Measurements from ENCODE around the gene STN1.

The STN1 gene

GRCh38 chr10:103942866-103943265 is 24.9 kb upstream of the STN1 start:
- Histone ChIP-seq H3K9me3 (ENCODE audit: control insufficient read depth, insufficient read depth, low read depth, low read length) (no peaks in the 10 kb centered on the region), H3K27ac (ENCODE audit: low read depth, low read length) (no peak overlapping the region), H3K4me3 (ENCODE audit: low read depth, low read length) (no peak overlapping the region), H3K9ac (ENCODE audit: low read length) (no peak overlapping the region), H3K4me1 (ENCODE audit: control insufficient read depth, insufficient read depth, low read length) (no peaks in the 10 kb centered on the region), H3K36me3 (ENCODE audit: control insufficient read depth, insufficient read depth, low read length) (no peaks in the 10 kb centered on the region), H3K27me3 (ENCODE audit: control insufficient read depth, insufficient read depth, low read length) (no peaks in the 10 kb centered on the region)

GRCh38 chr10:103941801-103942200 is 23.8 kb upstream of the STN1 start:
- Histone ChIP-seq H3K9ac (ENCODE audit: low read length) (no peak overlapping the region), H3K27me3 (ENCODE audit: control insufficient read depth, insufficient read depth, low read length) (no peaks in the 10 kb centered on the region)

GRCh38 chr10:103939522-103939921 is 21.5 kb upstream of the STN1 start:
- no peak overlapping the region for H3K27ac ChIP-seq (ENCODE audit: low read depth, low read length)
- H3K4me3 ChIP-seq (ENCODE audit: low read depth, low read length) = no peak overlapping the region
- no peaks in the 10 kb centered on the region for H3K9me3 ChIP-seq (ENCODE audit: control insufficient read depth, insufficient read depth, low read depth, low read length)
- no peaks in the 10 kb centered on the region for H3K27me3 ChIP-seq (ENCODE audit: control insufficient read depth, insufficient read depth, low read length)
- no peaks in the 10 kb centered on the region for H3K36me3 ChIP-seq (ENCODE audit: control insufficient read depth, insufficient read depth, low read length)
- H3K9ac ChIP-seq (ENCODE audit: low read length) = no peak overlapping the region
- H3K4me1 ChIP-seq (ENCODE audit: control insufficient read depth, insufficient read depth, low read length) = no peaks in the 10 kb centered on the region

More at GRCh38 chr10:103941801-103942200, 23.8 kb upstream of the STN1 start:
- no peaks in the 10 kb centered on the region for H3K36me3 ChIP-seq (ENCODE audit: control insufficient read depth, insufficient read depth, low read length)
- H3K4me3 ChIP-seq (ENCODE audit: low read depth, low read length) = no peak overlapping the region
- no peak overlapping the region for H3K27ac ChIP-seq (ENCODE audit: low read depth, low read length)
- H3K9me3 ChIP-seq (ENCODE audit: control insufficient read depth, insufficient read depth, low read depth, low read length) = no peaks in the 10 kb centered on the region
- H3K4me1 ChIP-seq (ENCODE audit: control insufficient read depth, insufficient read depth, low read length) = no peaks in the 10 kb centered on the region

DNA sequence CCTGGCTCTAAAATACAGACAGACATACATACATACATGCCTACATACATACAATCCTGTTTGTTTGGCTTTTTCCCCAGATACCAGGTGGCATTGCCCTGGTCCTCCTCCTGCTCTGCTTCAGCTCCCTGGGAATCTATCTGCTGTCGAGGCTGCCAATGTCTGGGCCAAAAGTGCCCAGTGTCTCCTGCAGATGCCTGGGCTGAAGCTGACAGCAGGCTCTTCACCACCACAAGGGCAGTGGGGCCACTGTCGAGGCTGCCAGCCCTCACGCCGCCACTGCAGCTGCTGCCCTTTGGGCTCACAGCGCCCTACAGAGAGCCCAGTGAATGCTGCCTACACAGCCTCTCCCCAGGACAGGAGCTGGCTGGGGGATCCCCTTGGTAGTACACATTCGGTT is 18.0 kb upstream of the STN1 start:
- Histone ChIP-seq H3K27me3 (ENCODE audit: control insufficient read depth, insufficient read depth, low read length) (no peaks in the 10 kb centered on the region), H3K36me3 (ENCODE audit: control insufficient read depth, insufficient read depth, low read length) (no peaks in the 10 kb centered on the region), H3K4me1 (ENCODE audit: control insufficient read depth, insufficient read depth, low read length) (no peaks in the 10 kb centered on the region), H3K9me3 (ENCODE audit: control insufficient read depth, insufficient read depth, low read depth, low read length) (no peaks in the 10 kb centered on the region), H3K27ac (ENCODE audit: low read depth, low read length) (no peak overlapping the region), H3K9ac (ENCODE audit: low read length) (no peak overlapping the region), H3K4me3 (ENCODE audit: low read depth, low read length) (no peak overlapping the region)

- Histone ChIP-seq H3K4me3 (ENCODE audit: low read depth, low read length) (no peak overlapping the region), H3K9me3 (ENCODE audit: control insufficient read depth, insufficient read depth, low read depth, low read length) (no peaks in the 10 kb centered on the region), H3K9ac (ENCODE audit: low read length) (no peak overlapping the region), H3K4me1 (ENCODE audit: control insufficient read depth, insufficient read depth, low read length) (peaks cover 5% of the 10 kb centered on the region), H3K27ac (ENCODE audit: low read depth, low read length) (no peak overlapping the region), H3K36me3 (ENCODE audit: control insufficient read depth, insufficient read depth, low read length) (no peaks in the 10 kb centered on the region), H3K27me3 (ENCODE audit: control insufficient read depth, insufficient read depth, low read length) (no peaks in the 10 kb centered on the region)
Observed at GRCh38 chr10:103934308-103934707, 16.3 kb upstream of the STN1 start.

GRCh38 chr10:103933557-103934121 is 15.7 kb upstream of the STN1 start:
- H3K9me3 ChIP-seq (ENCODE audit: control insufficient read depth, insufficient read depth, low read depth, low read length) = no peaks in the 10 kb centered on the region
- H3K4me1 ChIP-seq (ENCODE audit: control insufficient read depth, insufficient read depth, low read length) = peaks cover 12% of the 10 kb centered on the region
- H3K27ac ChIP-seq (ENCODE audit: low read depth, low read length) = no peak overlapping the region
- H3K27me3 ChIP-seq (ENCODE audit: control insufficient read depth, insufficient read depth, low read length) = no peaks in the 10 kb centered on the region
- H3K9ac ChIP-seq (ENCODE audit: low read length) = no peak overlapping the region
- no peaks in the 10 kb centered on the region for H3K36me3 ChIP-seq (ENCODE audit: control insufficient read depth, insufficient read depth, low read length)
- H3K4me3 ChIP-seq (ENCODE audit: low read depth, low read length) = no peak overlapping the region

DNA sequence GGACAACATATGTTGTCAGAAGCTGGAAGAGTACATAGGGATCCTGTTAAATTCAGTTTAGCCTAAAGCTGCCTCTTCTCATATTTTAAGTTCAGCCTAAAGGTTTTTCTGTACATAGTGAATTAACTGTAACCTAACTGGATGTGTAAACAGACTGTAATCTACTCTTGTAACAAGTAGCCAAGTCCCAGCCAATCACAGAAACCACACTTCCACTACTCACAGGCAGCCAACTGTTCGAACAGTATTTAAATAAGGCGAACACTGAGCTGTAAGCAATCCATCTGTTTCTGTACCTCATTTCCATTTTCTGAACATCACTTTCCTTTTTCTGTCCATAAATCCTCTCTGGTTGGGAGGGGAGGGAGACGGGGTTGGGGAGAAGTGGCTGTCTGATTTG is 15.0 kb upstream of the STN1 start:
- Histone ChIP-seq H3K9ac (ENCODE audit: low read length) (no peak overlapping the region), H3K27ac (ENCODE audit: low read depth, low read length) (no peak overlapping the region), H3K9me3 (ENCODE audit: control insufficient read depth, insufficient read depth, low read depth, low read length) (no peaks in the 10 kb centered on the region), H3K4me3 (ENCODE audit: low read depth, low read length) (no peak overlapping the region), H3K4me1 (ENCODE audit: control insufficient read depth, insufficient read depth, low read length) (peaks cover 14% of the 10 kb centered on the region), H3K27me3 (ENCODE audit: control insufficient read depth, insufficient read depth, low read length) (no peaks in the 10 kb centered on the region), H3K36me3 (ENCODE audit: control insufficient read depth, insufficient read depth, low read length) (no peaks in the 10 kb centered on the region)

GRCh38 chr10:103932271-103932670 is 14.3 kb upstream of the STN1 start:
- no peak overlapping the region for H3K9ac ChIP-seq (ENCODE audit: low read length)
- H3K4me1 ChIP-seq (ENCODE audit: control insufficient read depth, insufficient read depth, low read length) = peaks cover 14% of the 10 kb centered on the region
- H3K36me3 ChIP-seq (ENCODE audit: control insufficient read depth, insufficient read depth, low read length) = no peaks in the 10 kb centered on the region
- no peak overlapping the region for H3K4me3 ChIP-seq (ENCODE audit: low read depth, low read length)
- H3K27me3 ChIP-seq (ENCODE audit: control insufficient read depth, insufficient read depth, low read length) = no peaks in the 10 kb centered on the region
- H3K27ac ChIP-seq (ENCODE audit: low read depth, low read length) = no peak overlapping the region
- H3K9me3 ChIP-seq (ENCODE audit: control insufficient read depth, insufficient read depth, low read depth, low read length) = no peaks in the 10 kb centered on the region

DNA sequence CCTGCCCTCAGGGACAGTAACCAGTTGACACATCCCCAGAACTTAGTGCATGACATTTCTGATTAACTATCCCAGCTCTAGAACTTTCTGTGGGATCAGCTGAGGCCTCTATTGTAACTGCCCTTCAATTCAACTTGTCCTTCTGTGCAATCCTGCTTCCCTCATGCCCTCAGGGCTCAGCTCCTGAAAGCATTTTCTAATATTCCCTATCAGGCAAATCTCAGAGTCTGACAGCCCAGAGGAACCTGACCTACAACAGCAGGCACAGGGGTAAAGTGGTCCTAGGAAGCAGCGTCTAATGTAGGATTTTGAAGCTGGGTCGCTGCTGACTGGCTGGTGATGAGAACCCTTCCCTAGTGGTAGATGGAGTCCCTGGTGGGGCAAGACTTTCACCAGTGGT is 13.6 kb upstream of the STN1 start:
- no peaks in the 10 kb centered on the region for H3K9me3 ChIP-seq (ENCODE audit: control insufficient read depth, insufficient read depth, low read depth, low read length)
- H3K4me1 ChIP-seq (ENCODE audit: control insufficient read depth, insufficient read depth, low read length) = peaks cover 14% of the 10 kb centered on the region
- no peaks in the 10 kb centered on the region for H3K27me3 ChIP-seq (ENCODE audit: control insufficient read depth, insufficient read depth, low read length)
- no peak overlapping the region for H3K9ac ChIP-seq (ENCODE audit: low read length)
- no peaks in the 10 kb centered on the region for H3K36me3 ChIP-seq (ENCODE audit: control insufficient read depth, insufficient read depth, low read length)
- H3K4me3 ChIP-seq (ENCODE audit: low read depth, low read length) = no peak overlapping the region
- no peak overlapping the region for H3K27ac ChIP-seq (ENCODE audit: low read depth, low read length)

DNA sequence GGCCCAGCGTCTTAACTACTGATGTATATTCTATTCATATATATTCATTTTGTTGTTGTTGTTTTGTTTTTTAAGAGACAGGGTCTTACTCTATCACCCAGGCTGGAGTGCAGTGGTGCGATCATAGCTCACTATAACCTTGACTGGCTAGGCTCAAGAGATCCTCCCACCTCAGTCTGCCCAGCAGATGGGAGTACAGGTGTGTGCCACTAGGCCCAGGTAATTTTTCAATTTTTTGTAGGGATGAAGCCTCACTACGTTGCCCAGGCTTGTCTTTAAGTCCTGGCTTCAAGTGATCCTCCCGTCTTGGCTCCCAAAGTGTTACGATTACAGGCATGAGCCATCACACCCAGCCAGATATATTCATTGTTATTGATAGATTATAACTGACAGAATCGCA is 12.9 kb upstream of the STN1 start:
- Histone ChIP-seq H3K27me3 (ENCODE audit: control insufficient read depth, insufficient read depth, low read length) (no peaks in the 10 kb centered on the region), H3K36me3 (ENCODE audit: control insufficient read depth, insufficient read depth, low read length) (no peaks in the 10 kb centered on the region), H3K9me3 (ENCODE audit: control insufficient read depth, insufficient read depth, low read depth, low read length) (no peaks in the 10 kb centered on the region), H3K4me1 (ENCODE audit: control insufficient read depth, insufficient read depth, low read length) (peaks cover 14% of the 10 kb centered on the region), H3K9ac (ENCODE audit: low read length) (no peak overlapping the region), H3K27ac (ENCODE audit: low read depth, low read length) (no peak overlapping the region), H3K4me3 (ENCODE audit: low read depth, low read length) (no peak overlapping the region)

DNA sequence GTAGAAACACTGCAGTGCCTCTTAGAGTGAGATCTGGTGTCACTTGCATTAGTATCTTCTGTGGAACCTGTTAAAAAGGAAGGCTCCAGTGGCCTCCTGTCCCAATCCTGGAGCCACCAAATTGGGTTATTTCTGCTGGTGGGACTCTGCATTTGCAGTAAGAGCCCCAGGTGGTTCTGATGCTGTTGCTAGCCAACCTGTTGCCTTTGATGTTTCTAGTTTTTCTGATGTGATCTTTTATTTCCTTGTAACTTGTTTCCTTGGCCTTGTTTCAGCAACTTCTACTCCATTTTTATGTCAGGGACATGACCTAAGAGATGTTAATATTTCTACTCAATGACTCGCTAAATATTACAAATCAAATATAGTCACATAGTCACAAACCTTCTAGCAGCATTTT is 12.5 kb upstream of the STN1 start:
- Histone ChIP-seq H3K4me1 (ENCODE audit: control insufficient read depth, insufficient read depth, low read length) (peaks cover 14% of the 10 kb centered on the region), H3K27me3 (ENCODE audit: control insufficient read depth, insufficient read depth, low read length) (no peaks in the 10 kb centered on the region), H3K27ac (ENCODE audit: low read depth, low read length) (no peak overlapping the region), H3K9ac (ENCODE audit: low read length) (no peak overlapping the region), H3K36me3 (ENCODE audit: control insufficient read depth, insufficient read depth, low read length) (no peaks in the 10 kb centered on the region), H3K9me3 (ENCODE audit: control insufficient read depth, insufficient read depth, low read depth, low read length) (no peaks in the 10 kb centered on the region), H3K4me3 (ENCODE audit: low read depth, low read length) (no peak overlapping the region)

Measured in HUES6 (cell line).